Heart left ventricle (tissue), 13 donors: Measurements from ENCODE around the gene ANKDD1A.

ENCODE experiments used
- POLR2A ChIP-seq, 2 donors: fragments of 450-650 bp; IDR thresholded peaks; one replicate each; pipeline ENCODE4 v1.6.1; 2017; ENCODE audit warnings: antibody characterized with exemption in 2 of 2, mild to moderate bottlenecking in 2 of 2, moderate library complexity in 2 of 2
- TF ChIP-seq, protein P1 (sequence below), 12 donors: fragments of 200-600 bp; sonication (generic) in 4 of 12; IDR thresholded peaks; one replicate each; pipeline versions ENCODE4 v1.5.0 to v1.8.0; 2018 to 2022; ENCODE audit warnings: antibody characterized with exemption in 12 of 12, mild to moderate bottlenecking in 5 of 12
- donor health status: ischemic (EF 13 %, LVEDD 7.1; RV severe dilation, severe dysfunction).
- donor health status: DM: no; HTN: yes; CAD: no.
- donor health status: DM: no; HTN: no; CAD: no.
- donor health status: ischemic (EF 25% LVEDD 6.9; RV normal size, moderate dysfunction).
- donor health status: ischemic (EF 25% LVEDD 5.7; RV mildly dilated, moderate dysfunction).
- donor health status: ischemic (EF 35%, LVEDD 5.7; RV mildly dilated, moderate dysfunction).
- donor health status: nonischemic (EF 11% LVEDD 7.7; RV severe dilation, severe dysfunction).
- donor health status: DM: yes; HTN: yes; CAD: no.
- donor health status: PGD.
- donor health status: ischemic (EF 29% LVEDD 5.4; RV normal size, mild dysfunction).
- donor health status: nonischemic (EF 23%, LVEDD 6.1; RV moderate dilation, normal function).

DNA sequence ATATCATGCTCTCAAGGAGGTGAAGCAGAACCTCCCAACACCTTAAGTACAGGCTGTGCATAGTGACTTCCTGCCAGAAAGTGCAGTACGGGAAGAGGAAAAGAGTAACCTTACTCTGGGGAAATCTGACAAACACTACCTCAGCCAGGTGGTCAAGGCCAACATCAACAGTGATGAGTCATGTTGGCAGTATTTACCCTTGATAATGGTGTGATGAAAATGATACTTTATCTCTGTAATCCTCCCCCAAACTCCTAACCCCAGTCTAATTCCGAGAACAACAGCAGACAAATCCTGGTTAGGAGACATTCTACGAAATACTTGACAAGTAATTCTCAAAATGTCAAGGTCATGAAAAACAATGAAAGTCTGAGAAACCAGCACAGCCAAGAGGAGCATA is 26.5 kb downstream of the ANKDD1A start:
- TF ChIP-seq, protein P1, sequence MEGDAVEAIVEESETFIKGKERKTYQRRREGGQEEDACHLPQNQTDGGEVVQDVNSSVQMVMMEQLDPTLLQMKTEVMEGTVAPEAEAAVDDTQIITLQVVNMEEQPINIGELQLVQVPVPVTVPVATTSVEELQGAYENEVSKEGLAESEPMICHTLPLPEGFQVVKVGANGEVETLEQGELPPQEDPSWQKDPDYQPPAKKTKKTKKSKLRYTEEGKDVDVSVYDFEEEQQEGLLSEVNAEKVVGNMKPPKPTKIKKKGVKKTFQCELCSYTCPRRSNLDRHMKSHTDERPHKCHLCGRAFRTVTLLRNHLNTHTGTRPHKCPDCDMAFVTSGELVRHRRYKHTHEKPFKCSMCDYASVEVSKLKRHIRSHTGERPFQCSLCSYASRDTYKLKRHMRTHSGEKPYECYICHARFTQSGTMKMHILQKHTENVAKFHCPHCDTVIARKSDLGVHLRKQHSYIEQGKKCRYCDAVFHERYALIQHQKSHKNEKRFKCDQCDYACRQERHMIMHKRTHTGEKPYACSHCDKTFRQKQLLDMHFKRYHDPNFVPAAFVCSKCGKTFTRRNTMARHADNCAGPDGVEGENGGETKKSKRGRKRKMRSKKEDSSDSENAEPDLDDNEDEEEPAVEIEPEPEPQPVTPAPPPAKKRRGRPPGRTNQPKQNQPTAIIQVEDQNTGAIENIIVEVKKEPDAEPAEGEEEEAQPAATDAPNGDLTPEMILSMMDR (IDR thresholded peaks at IDR 0.05) = no peak
- no peak for TF ChIP-seq POLR2A (IDR thresholded peaks at IDR 0.05)
